Uterus (tissue), 4 donors: ENCODE data around the gene SAA2. TPM values are rescaled to one million over a fixed set of nuclear protein-coding genes. Genes with fewer than 3 reads are reported as not detected.

ENCODE experiments used
- DNase-seq, 2 donors: peaks; one replicate each; pipeline ENCODE4 v3.0.0-alpha.2; 2019 to 2020
- H3K27ac ChIP-seq, 2 donors: fragments of 200-600 bp; sonication (generic); 1 replicate in 1 of 2; 2 replicates in 1 of 2; pipeline ENCODE4 v1.5.1; 2016 to 2018
- H3K27me3 ChIP-seq, 2 donors: fragments of 200-600 bp; sonication (generic); one replicate each; pipeline ENCODE4 v1.5.1; 2018 to 2019; ENCODE audit warnings: control low read depth in 1 of 2
- H3K36me3 ChIP-seq, 2 donors: fragments of 200-600 bp; sonication (generic); one replicate each; pipeline ENCODE4 v1.5.1; 2019; ENCODE audit warnings: control low read depth in 1 of 2
- H3K4me1 ChIP-seq, 2 donors: fragments of 200-600 bp; sonication (generic); one replicate each; pipeline ENCODE4 v1.5.1; 2018 to 2019; ENCODE audit warnings: control low read depth in 1 of 2
- H3K4me3 ChIP-seq, 2 donors: fragments of 200-600 bp; sonication (generic); 1 replicate in 1 of 2; 2 replicates in 1 of 2; pipeline ENCODE4 v1.5.1; 2018 to 2019; ENCODE audit warnings: mild to moderate bottlenecking in 1 of 2
- H3K9me3 ChIP-seq, 2 donors: fragments of 200-600 bp; sonication (generic); one replicate each; pipeline ENCODE4 v1.5.1; 2019; ENCODE audit warnings: control low read depth in 1 of 2
- CTCF ChIP-seq, 4 experiments: fragments of 200-600 bp in 2 of 4; fragments of 450-650 bp in 2 of 4; sonication (generic) in 2 of 4; IDR thresholded peaks; one replicate each; pipeline ENCODE4 v1.5.1; 2016 to 2019; ENCODE audit warnings: antibody characterized with exemption in 4 of 4, mild to moderate bottlenecking in 2 of 4, moderate library complexity in 1 of 4
- POLR2A ChIP-seq, 2 donors: fragments of 450-650 bp; IDR thresholded peaks; one replicate each; pipeline ENCODE4 v1.6.1; 2016; ENCODE audit warnings: antibody characterized with exemption in 2 of 2, mild to moderate bottlenecking in 1 of 2, moderate library complexity in 1 of 2
- intact Hi-C: fragments of 100-400 bp; cut with DNase I; formaldehyde crosslinking; loops from one replicate; pipeline ENCODE4 v1.15.1; 2023; ENCODE audit warnings: low total_unique reads
- total RNA-seq, 4 donors: library from RNA; depleted of rRNA in 3 of 4; stranded (reverse); fragments of >200 nt in 3 of 4; gene quantifications; one replicate each; pipeline versions ENCODE4 v1.1.0 to v1.2.4, GENCODE V29; 2014 to 2023
- donor health status: DM: yes; HTN: yes; CAD: no.

Gene SAA2
- total RNA-seq, 4 donors from 2014 or later, result 3.8 TPM; not detected in 3

- Histone ChIP-seq H3K9me3 (no peaks in the 10 kb centered on the region), H3K4me1 (no peaks in the 10 kb centered on the region), H3K36me3 (no peaks in the 10 kb centered on the region), H3K4me3 (no peak overlapping the region), H3K27me3 (no peaks in the 10 kb centered on the region), H3K27ac (no peak overlapping the region)
- TF ChIP-seq CTCF (IDR thresholded peaks at IDR 0.05), result no peak
- TF ChIP-seq POLR2A (IDR thresholded peaks at IDR 0.05), result no peak
- DNase-seq, result no peak
- intact Hi-C loops, result no loop called here
Measured at GRCh38 chr11:18223591-18224387, 24.7 kb downstream of the SAA2 start.

GRCh38 chr11:18222814-18223421 is 25.6 kb downstream of the SAA2 start:
- H3K4me1 ChIP-seq, result no peaks in the 10 kb centered on the region
- H3K27me3 ChIP-seq, result no peaks in the 10 kb centered on the region
- no peak overlapping the region for H3K4me3 ChIP-seq
- H3K27ac ChIP-seq, result no peak overlapping the region
- H3K9me3 ChIP-seq, result no peaks in the 10 kb centered on the region
- DNase-seq, result no peak
- TF ChIP-seq POLR2A (IDR thresholded peaks at IDR 0.05) (no peak), CTCF (IDR thresholded peaks at IDR 0.05) (no peak)
- intact Hi-C loops, result no loop called here
- no peaks in the 10 kb centered on the region for H3K36me3 ChIP-seq

GRCh38 chr11:18221274-18221876 is 27.1 kb downstream of the SAA2 start:
- Histone ChIP-seq H3K4me3 (no peak overlapping the region), H3K27me3 (no peaks in the 10 kb centered on the region), H3K36me3 (no peaks in the 10 kb centered on the region), H3K9me3 (no peaks in the 10 kb centered on the region), H3K4me1 (no peaks in the 10 kb centered on the region), H3K27ac (no peak overlapping the region)
- DNase-seq, result no peak
- TF ChIP-seq CTCF (IDR thresholded peaks at IDR 0.05) (no peak), POLR2A (IDR thresholded peaks at IDR 0.05) (no peak)
- intact Hi-C loops, result no loop called here

- DNase-seq, result no peak
- Histone ChIP-seq H3K27ac (no peak overlapping the region), H3K4me1 (no peaks in the 10 kb centered on the region), H3K36me3 (no peaks in the 10 kb centered on the region), H3K9me3 (no peaks in the 10 kb centered on the region), H3K27me3 (no peaks in the 10 kb centered on the region), H3K4me3 (no peak overlapping the region)
- TF ChIP-seq POLR2A (IDR thresholded peaks at IDR 0.05) (no peak), CTCF (IDR thresholded peaks at IDR 0.05) (no peak)
- intact Hi-C loops, result no loop called here
Measured at GRCh38 chr11:18209058-18209457, 39.4 kb downstream of the SAA2 start.

GRCh38 chr11:18204771-18205170 is 43.7 kb downstream of the SAA2 start:
- no peaks in the 10 kb centered on the region for H3K4me1 ChIP-seq
- DNase-seq, result no peak
- H3K4me3 ChIP-seq, result no peak overlapping the region
- TF ChIP-seq CTCF (IDR thresholded peaks at IDR 0.05), result no peak
- TF ChIP-seq POLR2A (IDR thresholded peaks at IDR 0.05), result no peak
- no peak overlapping the region for H3K27ac ChIP-seq
- no peaks in the 10 kb centered on the region for H3K36me3 ChIP-seq
- no peaks in the 10 kb centered on the region for H3K27me3 ChIP-seq
- intact Hi-C loops, result no loop called here
- H3K9me3 ChIP-seq, result no peaks in the 10 kb centered on the region
